Peyer's patch (tissue), 4 donors: ENCODE results near the gene NBL1.

Experiments
- CTCF ChIP-seq, 6 experiments: fragments of 450-650 bp in 4 of 6; fragments of 200-600 bp in 2 of 6; sonication (generic) in 1 of 6; IDR thresholded peaks; one replicate each; pipeline ENCODE4 v1.5.1; 2017 to 2019; ENCODE audit warnings: antibody characterized with exemption in 6 of 6, mild to moderate bottlenecking in 3 of 6, moderate library complexity in 1 of 6
- POLR2A ChIP-seq, 2 donors: fragments of 450-650 bp; IDR thresholded peaks; one replicate each; pipeline ENCODE4 v1.5.1; 2017; ENCODE audit warnings: antibody characterized with exemption in 2 of 2, mild to moderate bottlenecking in 2 of 2, moderate library complexity in 2 of 2

- TF ChIP-seq POLR2A (IDR thresholded peaks at IDR 0.05): no peak
- no peak for TF ChIP-seq CTCF (IDR thresholded peaks at IDR 0.05)
Observed at GRCh38 chr1:19684677-19685076, 40.6 kb downstream of the NBL1 start.
